NB4 (cell line): ENCODE results near the gene TMEM97.

ENCODE experiments used
- POLR2A ChIP-seq: IDR thresholded peaks from 2 replicates; pipeline ENCODE4 v1.6.1; 2011; ENCODE audit warnings: mild to moderate bottlenecking; ENCODE audit not compliant: insufficient read length; ENCODE audit errors: extremely low read depth
- TF ChIP-seq, protein P1 (sequence below): IDR thresholded peaks from one replicate; pipeline ENCODE4 v1.5.1; 2012; ENCODE audit warnings: low read depth, low read length
- TF ChIP-seq, protein P2 (sequence below): IDR thresholded peaks from 2 replicates; pipeline ENCODE4 v1.6.1; 2011; ENCODE audit warnings: low read depth, low read length

DNA sequence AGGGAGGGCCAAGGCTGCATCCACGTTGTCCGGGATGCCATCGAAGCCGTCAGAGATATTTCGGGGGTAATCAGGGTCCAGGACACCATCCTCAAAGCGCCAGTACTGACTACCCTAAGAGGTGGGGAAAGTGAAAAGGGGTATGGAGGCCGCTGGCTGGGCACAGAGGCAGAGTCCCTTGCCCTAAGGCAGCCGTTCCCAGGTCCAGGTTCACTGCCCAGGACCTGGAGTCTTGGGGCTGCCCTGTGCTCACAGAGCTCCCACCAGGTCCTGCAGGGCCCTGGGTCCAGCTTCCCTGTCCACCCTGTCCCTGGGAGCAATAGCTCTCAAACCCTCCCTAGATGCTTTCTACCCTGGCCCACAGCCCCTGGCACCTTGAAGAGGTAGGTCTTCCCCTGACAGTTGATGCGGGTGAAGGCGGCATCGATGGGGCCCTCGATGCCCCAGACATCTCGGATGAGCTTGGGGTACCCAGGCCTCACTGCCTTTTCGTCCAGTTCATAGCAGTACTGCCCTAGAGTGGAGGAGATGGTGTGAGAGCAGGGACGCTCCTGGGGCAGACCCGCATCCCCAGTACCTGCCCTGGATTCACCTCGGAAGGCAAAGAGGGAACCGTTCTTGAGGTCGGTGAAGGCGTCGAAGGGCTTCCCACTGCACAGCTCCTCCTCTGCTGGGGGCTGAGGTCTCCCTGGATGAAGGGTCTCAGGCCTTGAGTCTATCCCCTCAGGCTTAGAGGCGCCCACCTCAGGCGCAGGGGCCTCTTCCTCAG, 50.1 kb downstream of the TMEM97 start:
- TF ChIP-seq, protein P1, sequence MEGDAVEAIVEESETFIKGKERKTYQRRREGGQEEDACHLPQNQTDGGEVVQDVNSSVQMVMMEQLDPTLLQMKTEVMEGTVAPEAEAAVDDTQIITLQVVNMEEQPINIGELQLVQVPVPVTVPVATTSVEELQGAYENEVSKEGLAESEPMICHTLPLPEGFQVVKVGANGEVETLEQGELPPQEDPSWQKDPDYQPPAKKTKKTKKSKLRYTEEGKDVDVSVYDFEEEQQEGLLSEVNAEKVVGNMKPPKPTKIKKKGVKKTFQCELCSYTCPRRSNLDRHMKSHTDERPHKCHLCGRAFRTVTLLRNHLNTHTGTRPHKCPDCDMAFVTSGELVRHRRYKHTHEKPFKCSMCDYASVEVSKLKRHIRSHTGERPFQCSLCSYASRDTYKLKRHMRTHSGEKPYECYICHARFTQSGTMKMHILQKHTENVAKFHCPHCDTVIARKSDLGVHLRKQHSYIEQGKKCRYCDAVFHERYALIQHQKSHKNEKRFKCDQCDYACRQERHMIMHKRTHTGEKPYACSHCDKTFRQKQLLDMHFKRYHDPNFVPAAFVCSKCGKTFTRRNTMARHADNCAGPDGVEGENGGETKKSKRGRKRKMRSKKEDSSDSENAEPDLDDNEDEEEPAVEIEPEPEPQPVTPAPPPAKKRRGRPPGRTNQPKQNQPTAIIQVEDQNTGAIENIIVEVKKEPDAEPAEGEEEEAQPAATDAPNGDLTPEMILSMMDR, result no peak
- TF ChIP-seq POLR2A, result no peak
- TF ChIP-seq, protein P2, sequence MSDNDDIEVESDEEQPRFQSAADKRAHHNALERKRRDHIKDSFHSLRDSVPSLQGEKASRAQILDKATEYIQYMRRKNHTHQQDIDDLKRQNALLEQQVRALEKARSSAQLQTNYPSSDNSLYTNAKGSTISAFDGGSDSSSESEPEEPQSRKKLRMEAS, result no peak
